Kidney (tissue), 14 donors: ENCODE results near the gene GAPT. TPM values are rescaled to one million over a fixed set of nuclear protein-coding genes. Genes with fewer than 3 reads are reported as not detected.

Experiments used
- DNase-seq, 5 donors: peaks; one replicate each; pipeline ENCODE4 v3.0.0-alpha.2; 2013 to 2020
- FAIRE-seq: peaks from 2 replicates; lab custom pipeline; 2012; peaks lifted over from hg19 to GRCh38; lab: Jason Lieb, UNC
- H3K27ac ChIP-seq, 2 donors: one replicate each; pipeline ENCODE4 v1.7.0; 2013; ENCODE audit warnings: low read depth in 2 of 2, low read length in 2 of 2, inconsistent platforms in 1 of 2
- H3K27me3 ChIP-seq: one replicate; pipeline ENCODE4 v1.7.1; 2013; ENCODE audit warnings: low read length, inconsistent platforms; ENCODE audit not compliant: control insufficient read depth, insufficient read depth
- H3K36me3 ChIP-seq, 3 donors: one replicate each; pipeline versions ENCODE4 v1.7.0 to v1.7.1; 2013; ENCODE audit warnings: low read length in 3 of 3, control low read depth in 1 of 3, inconsistent platforms in 1 of 3; ENCODE audit not compliant: insufficient read depth in 3 of 3, control insufficient read depth in 2 of 3
- H3K4me1 ChIP-seq, 3 donors: one replicate each; pipeline versions ENCODE4 v1.7.0 to v1.7.1; 2013; ENCODE audit warnings: low read length in 3 of 3, inconsistent platforms in 1 of 3, low read depth in 1 of 3; ENCODE audit not compliant: control insufficient read depth in 2 of 3, insufficient read depth in 2 of 3
- H3K4me3 ChIP-seq, 3 donors: one replicate each; pipeline versions ENCODE4 v1.7.0 to v1.8.1; 2013; ENCODE audit warnings: low read length in 3 of 3, control low read depth in 1 of 3, inconsistent platforms in 1 of 3
- H3K9ac ChIP-seq, 3 donors: one replicate each; pipeline versions ENCODE4 v1.7.0 to v1.7.1; 2013; ENCODE audit warnings: low read length in 3 of 3, control low read depth in 1 of 3, inconsistent platforms in 1 of 3
- H3K9me3 ChIP-seq, 3 donors: one replicate each; pipeline versions ENCODE4 v1.7.0 to v1.7.1; 2013; ENCODE audit warnings: low read length in 3 of 3, control low read depth in 1 of 3, inconsistent platforms in 1 of 3; ENCODE audit not compliant: control insufficient read depth in 2 of 3, insufficient read depth in 1 of 3
- CTCF ChIP-seq: IDR thresholded peaks from 3 replicates; pipeline ENCODE4 v1.5.1; 2012; ENCODE audit warnings: mild to moderate bottlenecking, moderate library complexity, borderline replicate concordance; ENCODE audit not compliant: insufficient read depth; ENCODE audit errors: extremely low read depth
- intact Hi-C: fragments of 100-400 bp; cut with DNase I; formaldehyde crosslinking; loops from one replicate; pipeline ENCODE4 v1.11.1; 2022
- polyA plus RNA-seq: library from polyadenylated mRNA; stranded (reverse); fragments of 350-450 nt; fragmentation: Illumina TruSeq; extraction: RNeasy Lipid Tissue Mini Kit (QIAGEN cat#74804); gene quantifications from one replicate; pipeline ENCODE4 v1.2.3, GENCODE V29; 2014; ENCODE audit warnings: low read depth, low replicate concordance; ENCODE audit not compliant: insufficient read depth
- total RNA-seq: library from RNA; stranded (reverse); fragmentation: NEBNext Ultra II Directional; extraction: Animal tissue kit (Norgen Biotek cat#: 25700); gene quantifications from one replicate; pipeline ENCODE4 v1.2.1, GENCODE V29; 2021
- donor health status: control.
- donor health status: control.
- donor health status: control.
- donor health status: control.
- donor health status: control.
- donor health status: DM: yes; HTN: yes; CAD: no.
- donor health status: Normal renal cell carcinoma (clear cell type).

The GAPT gene
- total and polyA plus RNA-seq, 2 donors from 2014 or later, result 0.32 to 3.9 TPM

DNA sequence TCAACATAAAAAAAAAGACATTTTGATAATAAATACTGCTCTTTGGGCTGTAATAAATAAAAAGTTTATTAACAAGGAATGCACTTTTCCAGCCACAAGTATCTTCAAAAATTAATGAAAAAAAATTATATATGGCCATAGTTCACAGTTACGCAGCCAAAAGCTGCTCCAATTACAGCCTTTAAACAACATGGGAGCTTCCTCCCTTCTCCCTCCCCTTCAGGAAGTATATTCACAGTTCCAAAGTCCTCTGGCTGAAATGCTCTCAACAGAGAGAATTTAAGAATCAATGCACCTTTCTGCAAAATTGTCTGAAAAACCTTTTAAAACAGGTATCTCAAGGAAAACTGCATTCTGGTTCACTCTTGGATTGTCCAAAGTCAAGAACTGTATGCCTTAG, 37.2 kb upstream of the GAPT start:
- no peak for TF ChIP-seq CTCF
- DNase-seq, result no peak
- no peaks in the 10 kb centered on the region for H3K4me1 ChIP-seq
- H3K9ac ChIP-seq, result no peak overlapping the region
- no peaks in the 10 kb centered on the region for H3K9me3 ChIP-seq
- no peak for FAIRE-seq
- peaks cover 10 to 21% (median 12%) of the 10 kb centered on the region in 3 donors for H3K36me3 ChIP-seq
- intact Hi-C loops, result no loop called here
- no peaks in the 10 kb centered on the region for H3K27me3 ChIP-seq
- H3K27ac ChIP-seq, result no peak overlapping the region
- H3K4me3 ChIP-seq, result peak overlapping the region in 1 of 3 donors; percentile 18

- Histone ChIP-seq H3K9ac (peak overlapping the region in 1 of 3 donors; percentile 24), H3K27me3 (no peaks in the 10 kb centered on the region), H3K9me3 (no peaks in the 10 kb centered on the region), H3K27ac (no peak overlapping the region), H3K4me1 (no peaks in the 10 kb centered on the region), H3K4me3 (peak overlapping the region in 1 of 3 donors; percentile 46), H3K36me3 (peaks cover 10 to 21% (median 12%) of the 10 kb centered on the region in 3 donors)
- intact Hi-C loops, result no loop called here
- no peak for DNase-seq
- no peak for FAIRE-seq
- no peak for TF ChIP-seq CTCF
Measured at GRCh38 chr5:58455066-58455465, 36.2 kb upstream of the GAPT start.

DNA sequence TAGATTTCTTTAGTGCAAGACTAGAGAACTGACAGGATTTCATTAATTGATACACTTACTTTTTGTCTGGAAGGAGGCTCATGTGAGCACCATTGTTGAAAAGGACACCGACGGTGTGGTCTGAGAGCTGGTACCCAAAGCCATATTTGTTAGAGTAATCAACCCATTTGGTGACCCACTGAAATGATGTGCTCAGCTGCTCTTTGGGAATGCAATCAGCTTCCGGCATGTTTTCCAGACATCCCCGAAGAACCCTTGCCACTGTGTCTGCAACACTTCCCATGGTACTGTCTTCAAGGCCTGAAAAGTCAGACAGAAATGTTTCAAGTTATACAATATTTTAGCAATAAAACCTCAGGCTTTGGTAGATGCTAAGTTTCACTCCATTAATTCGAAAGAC, 35.8 kb upstream of the GAPT start:
- no peak for TF ChIP-seq CTCF
- peaks cover 0 to 2% (median 0%) of the 10 kb centered on the region in 3 donors for H3K4me1 ChIP-seq
- FAIRE-seq (no peak), DNase-seq (no peak)
- peaks cover 10 to 21% (median 12%) of the 10 kb centered on the region in 3 donors for H3K36me3 ChIP-seq
- peak overlapping the region in 1 of 3 donors; percentile 46 for H3K4me3 ChIP-seq
- no peaks in the 10 kb centered on the region for H3K27me3 ChIP-seq
- H3K9me3 ChIP-seq, result no peaks in the 10 kb centered on the region
- H3K9ac ChIP-seq, result peak overlapping the region in 1 of 3 donors; percentile 24
- intact Hi-C loops, result no loop called here
- no peak overlapping the region for H3K27ac ChIP-seq

GRCh38 chr5:58456026-58456425, 35.2 kb upstream of the GAPT start:
- Histone ChIP-seq H3K4me1 (peaks cover 0 to 3% (median 0%) of the 10 kb centered on the region in 3 donors), H3K9ac (peak overlapping the region in 1 of 3 donors; percentile 0), H3K36me3 (peaks cover 10 to 21% (median 12%) of the 10 kb centered on the region in 3 donors), H3K27me3 (no peaks in the 10 kb centered on the region), H3K4me3 (peak overlapping the region in 2 of 3 donors; percentile 43 to 67), H3K9me3 (no peaks in the 10 kb centered on the region), H3K27ac (no peak overlapping the region)
- no peak for TF ChIP-seq CTCF
- no peak for DNase-seq
- intact Hi-C loops, result no loop called here
- no peak for FAIRE-seq
